HTR-8/SVneo (cell line): ENCODE results near the gene CLPX.
"Not testable (repeated sequence)": the region's sequence is repeated elsewhere in the genome, so short reads cannot be mapped to it uniquely, and the experiment has no call there.

ENCODE experiments used
- DNase-seq: peaks from one replicate; pipeline ENCODE4 v3.0.0; 2011; ENCODE audit warnings: low spot score, mixed read lengths; ENCODE audit not compliant: insufficient read length
- FAIRE-seq: peaks from 2 replicates; lab custom pipeline; 2011; peaks lifted over from hg19 to GRCh38; lab: Jason Lieb, UNC

The CLPX gene

DNA sequence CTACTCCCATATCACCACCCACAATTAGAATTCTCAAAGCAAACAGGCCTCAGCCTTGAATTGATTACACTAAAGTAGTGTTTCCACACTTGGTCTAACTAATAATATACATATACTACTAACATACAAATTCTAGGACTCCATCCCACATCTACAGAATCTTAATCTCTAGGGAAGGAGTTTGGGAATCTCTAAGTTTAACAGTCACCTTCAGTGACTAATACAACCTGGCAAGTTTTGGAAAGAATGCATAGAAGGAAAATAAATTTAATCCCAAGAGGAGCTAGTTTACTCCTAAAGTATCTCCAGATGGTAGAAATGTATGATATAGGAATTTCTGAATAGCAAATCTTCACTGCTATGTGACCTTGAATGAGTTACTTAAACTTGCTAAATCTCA lies 9.1 kb downstream of the CLPX start:
- DNase-seq (no peak), FAIRE-seq (no peak)

GRCh38 chr15:65175511-65175910 lies 9.6 kb downstream of the CLPX start:
- DNase-seq (no peak), FAIRE-seq (no peak)

- no peak for DNase-seq
- FAIRE-seq = no peak
These were observed 10.6 kb downstream of the CLPX start for GRCh38 chr15:65174509-65174908.

GRCh38 chr15:65172531-65172930 lies 12.6 kb downstream of the CLPX start:
- FAIRE-seq (no peak), DNase-seq (no peak)

DNA sequence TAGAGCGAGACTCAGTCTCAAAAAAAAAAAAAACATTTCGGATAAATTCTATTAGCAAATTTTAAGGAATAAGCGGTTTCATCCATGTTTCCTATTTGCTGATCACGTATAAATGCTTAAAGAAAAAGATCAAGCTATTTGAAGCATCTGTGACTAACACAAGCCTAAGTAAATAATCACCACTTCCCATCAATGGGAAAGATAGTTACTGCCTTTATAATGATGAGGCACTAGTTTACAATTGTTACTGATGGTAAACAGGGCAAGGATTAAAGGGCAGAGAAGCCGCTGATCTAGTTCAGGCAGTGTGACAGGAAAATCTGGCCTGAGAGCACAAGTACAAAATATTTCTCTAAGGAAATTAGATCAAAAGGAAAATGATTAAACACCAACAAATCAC lies 13.7 kb downstream of the CLPX start:
- FAIRE-seq = no peak
- no peak for DNase-seq

- DNase-seq (no peak), FAIRE-seq (no peak)
These were observed 19.3 kb downstream of the CLPX start for GRCh38 chr15:65165875-65166274.

GRCh38 chr15:65164139-65164538 lies 21.0 kb downstream of the CLPX start:
- no peak for DNase-seq
- FAIRE-seq = no peak

DNA sequence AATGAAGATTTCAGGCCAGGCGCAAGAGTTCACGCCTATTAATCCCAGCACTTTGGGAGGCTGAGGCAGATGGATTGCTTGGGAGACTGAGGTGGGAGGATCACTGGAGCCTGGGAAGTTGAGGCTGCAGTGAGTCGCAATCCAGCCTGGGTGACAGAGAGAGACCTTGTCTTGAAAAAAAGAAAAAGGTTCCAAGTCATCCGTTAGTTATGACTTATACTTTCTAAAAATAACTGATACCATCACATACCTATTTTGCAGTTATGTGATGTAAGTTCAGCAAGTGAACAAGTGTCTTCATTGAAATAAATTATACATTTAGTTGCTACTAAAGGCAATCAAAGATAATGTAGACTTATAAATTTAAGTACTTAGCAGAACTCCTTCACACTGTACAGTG lies 22.1 kb downstream of the CLPX start:
- FAIRE-seq (no peak), DNase-seq (no peak)

DNA sequence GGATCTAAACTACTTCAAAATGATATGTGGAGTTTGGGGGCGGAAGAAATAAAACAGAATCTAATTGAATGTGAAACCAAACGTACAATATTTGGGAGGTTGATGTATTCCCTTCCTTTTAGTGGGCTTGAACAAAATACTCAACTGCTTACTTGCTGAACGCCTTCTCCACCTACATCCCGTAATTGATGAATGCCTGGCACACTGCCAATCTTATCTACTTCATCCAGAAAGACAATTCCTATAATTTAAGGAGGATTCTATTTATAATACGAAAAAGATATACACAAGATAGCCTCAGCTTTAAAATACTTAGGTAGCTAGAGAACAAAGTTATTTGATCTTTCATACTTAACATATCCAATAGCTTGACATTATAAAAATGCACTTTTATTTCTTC lies 28.4 kb downstream of the CLPX start:
- DNase-seq (no peak), FAIRE-seq (no peak)

- FAIRE-seq (no peak), DNase-seq (no peak)
These were observed 30.4 kb downstream of the CLPX start for GRCh38 chr15:65154720-65155119.

DNA sequence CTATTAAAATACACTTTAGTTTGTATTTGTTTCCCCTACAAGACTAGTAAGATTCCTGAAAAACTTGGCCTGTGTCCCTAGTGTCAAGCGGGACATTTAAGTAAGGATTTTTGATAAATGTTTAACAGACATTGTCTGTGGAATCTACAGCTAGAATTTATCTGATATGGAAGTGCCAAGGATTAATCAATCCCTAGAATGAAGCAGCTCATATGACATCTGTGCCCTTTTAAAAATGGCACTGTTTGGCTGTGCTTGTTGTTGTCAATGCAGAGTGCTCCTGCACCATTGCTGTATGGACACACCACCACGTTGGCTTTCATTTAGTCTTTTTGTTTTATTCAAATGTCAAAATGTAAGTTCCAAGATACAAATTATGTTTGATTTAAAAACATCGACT lies 37.2 kb downstream of the CLPX start:
- no peak for DNase-seq
- no peak for FAIRE-seq

GRCh38 chr15:65146438-65146837 lies 38.7 kb downstream of the CLPX start:
- no peak for DNase-seq
- no peak for FAIRE-seq

DNA sequence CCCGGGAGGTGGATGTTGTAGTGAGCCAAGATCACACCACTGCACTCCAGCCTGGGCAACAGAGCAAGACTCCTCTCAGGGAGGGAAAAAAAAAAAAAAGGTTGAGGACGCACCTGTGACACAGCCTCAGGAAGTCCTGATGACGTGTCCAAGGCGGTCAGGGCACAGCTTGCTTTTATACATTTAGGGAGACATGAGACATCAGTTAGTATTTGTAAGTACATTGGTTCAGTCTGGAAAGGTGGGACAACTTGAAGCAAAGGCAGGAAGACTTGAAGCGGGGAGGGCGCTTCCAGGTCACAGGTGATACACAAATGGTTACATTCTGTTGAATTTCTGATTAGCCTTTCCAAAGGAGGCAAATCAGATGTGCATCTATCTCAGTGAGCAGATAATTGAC lies 46.5 kb downstream of the CLPX start:
- not testable (repeated sequence) for FAIRE-seq, DNase-seq

GRCh38 chr15:65137893-65138292 lies 47.2 kb downstream of the CLPX start:
- not testable (repeated sequence) for FAIRE-seq, DNase-seq

DNA sequence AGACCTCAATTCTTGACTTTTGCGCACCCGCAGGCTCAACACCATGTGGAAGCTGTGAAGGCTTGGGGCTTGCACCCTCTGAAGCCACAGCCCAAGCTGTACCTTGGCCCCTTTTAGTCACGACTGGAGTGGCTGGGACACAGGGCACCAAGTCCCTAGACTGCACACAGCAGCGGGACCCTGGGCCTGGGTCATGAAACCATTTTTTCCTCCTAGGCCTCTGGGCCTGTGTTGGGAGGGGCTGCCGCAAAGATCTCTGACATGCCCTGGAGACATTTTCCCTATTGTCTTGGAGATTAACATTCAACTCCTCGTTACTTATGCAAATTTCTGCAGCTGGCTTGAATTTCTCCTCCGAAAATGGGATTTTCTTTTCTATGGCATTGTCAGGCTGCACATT lies 48.1 kb downstream of the CLPX start:
- not testable (repeated sequence) for FAIRE-seq

DNA sequence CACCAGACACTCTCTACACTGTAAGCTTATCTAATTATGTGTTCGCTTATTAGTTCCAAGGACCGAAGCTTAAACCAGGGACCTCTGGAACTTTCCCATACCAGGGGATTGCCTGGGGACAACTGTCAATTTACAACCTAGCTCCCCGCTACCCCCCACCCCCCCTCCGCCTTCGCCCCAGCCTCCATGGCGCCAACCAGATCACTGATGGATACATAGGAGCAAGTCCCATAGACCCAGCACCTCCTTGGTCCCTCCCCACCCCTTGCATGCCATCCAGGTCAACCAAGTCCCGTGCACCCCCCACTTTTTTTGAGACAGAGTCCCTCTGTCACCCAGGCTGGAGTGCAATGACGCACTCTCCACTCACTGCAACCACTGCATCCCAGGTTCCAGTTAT lies 50.6 kb downstream of the CLPX start:
- FAIRE-seq = no peak
- DNase-seq = no peak

More for the DNA sequence above, 48.1 kb downstream of the CLPX start:
- DNase-seq = not testable (repeated sequence)

DNA sequence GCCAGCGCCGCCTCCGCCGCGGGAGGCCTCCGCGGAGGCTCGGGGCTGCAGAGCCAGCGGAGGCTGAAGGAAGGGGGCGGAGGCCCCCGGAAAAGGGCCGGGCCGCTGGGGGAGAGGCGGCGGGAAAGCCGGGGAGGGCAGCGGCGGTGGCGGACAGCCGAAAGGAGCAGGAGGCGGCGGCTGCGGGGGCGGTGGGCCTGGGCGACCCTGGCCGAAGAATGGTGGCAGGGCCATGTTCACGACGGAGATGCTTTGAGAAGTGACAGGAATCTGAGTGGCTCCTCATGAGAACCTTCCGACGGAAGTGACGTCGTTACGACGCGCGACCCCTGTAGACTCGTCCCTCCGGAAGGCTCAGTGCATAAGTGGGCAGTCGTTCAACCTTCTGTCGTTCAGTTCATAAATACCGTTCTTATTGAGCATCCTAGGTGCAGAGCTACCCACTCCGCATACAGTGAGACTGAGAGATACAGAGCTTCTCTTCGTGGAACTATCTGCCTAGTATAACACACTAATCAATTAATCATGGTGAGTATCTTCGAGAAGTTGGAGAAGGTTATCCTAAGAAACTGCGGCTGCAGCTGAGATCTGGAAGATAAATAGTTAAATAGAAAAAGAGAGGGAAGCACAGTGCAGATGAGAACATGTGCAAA lies 51.5 kb downstream of the CLPX start, which contains the start of gene PDCD7:
PDCD7 (minus strand) TSS at position 261 of the 653 bp plus-strand sequence; CDS start at position 234, 27 bp downstream.
- FAIRE-seq (peak; percentile 26), DNase-seq (peak; percentile 98)

GRCh38 chr15:65132878-65133547 lies 52.1 kb downstream of the CLPX start:
- DNase-seq (peak; percentile 28), FAIRE-seq (no peak)

- DNase-seq = no peak
These were observed 54.2 kb downstream of the CLPX start for GRCh38 chr15:65130941-65131340.

GRCh38 chr15:65115542-65115941 lies 69.6 kb downstream of the CLPX start:
- DNase-seq (no peak), FAIRE-seq (no peak)

More at GRCh38 chr15:65130941-65131340, 54.2 kb downstream of the CLPX start:
- FAIRE-seq = no peak

DNA sequence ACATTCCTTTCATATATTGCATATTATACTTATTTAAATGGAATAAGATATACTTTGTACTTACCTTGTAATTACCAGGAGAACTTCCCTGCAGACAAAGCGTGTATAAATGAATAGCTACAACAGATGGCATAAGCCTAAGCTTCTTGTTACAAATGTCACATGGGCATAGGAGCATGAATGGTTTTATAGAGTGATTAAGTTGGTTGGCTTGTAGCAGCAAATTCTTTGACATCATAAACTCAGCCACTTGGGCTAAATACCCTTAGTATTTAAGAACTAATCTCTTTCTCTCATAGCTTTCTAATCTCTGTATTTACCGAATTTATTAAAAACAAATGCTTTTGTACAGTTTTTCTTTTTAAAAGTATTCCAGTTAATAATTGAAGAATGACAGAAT lies 70.1 kb downstream of the CLPX start, which contains the start of gene UBAP1L:
UBAP1L (minus strand) TSS at position 115 of the 400 bp plus-strand sequence. CDS start 8,985 bp downstream, outside the sequence.
- FAIRE-seq (no peak), DNase-seq (no peak)
